Activated CD4-positive, alpha-beta T cell treated with anti-CD3 and anti-CD28 coated beads, Interleukin-2, amount 50 U/mL, for 1 hour (primary cell): Measurements from ENCODE around the gene MAP7D2.

Experiments
- DNase-seq: peaks from one replicate; pipeline ENCODE4 v3.0.0-alpha.2; 2020

Gene MAP7D2

GRCh38 chrX:20112022-20112774 is 4.5 kb downstream of the MAP7D2 start:
- no peak for DNase-seq

DNA sequence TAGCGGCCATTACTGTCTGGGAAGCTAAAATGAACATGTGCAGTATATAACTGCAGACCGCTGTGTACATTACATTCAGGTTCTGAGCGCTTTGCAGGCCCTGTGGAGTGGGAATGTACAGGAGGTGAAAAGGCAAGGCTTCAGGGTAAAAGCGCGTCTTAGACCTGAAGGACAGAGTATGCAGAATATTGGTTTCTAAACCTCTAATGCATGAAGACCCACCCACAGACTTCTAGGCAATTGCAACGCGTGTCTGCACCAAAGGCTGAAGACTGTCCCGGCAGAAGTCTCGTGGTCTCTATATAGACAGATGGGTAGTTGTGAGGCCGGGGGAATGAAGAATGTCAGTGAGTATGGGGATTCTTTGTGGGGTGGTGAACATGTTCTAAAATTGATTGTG is 5.4 kb downstream of the MAP7D2 start:
- DNase-seq: no peak

- DNase-seq: no peak
These were observed 14.6 kb downstream of the MAP7D2 start for GRCh38 chrX:20101934-20102581.

DNA sequence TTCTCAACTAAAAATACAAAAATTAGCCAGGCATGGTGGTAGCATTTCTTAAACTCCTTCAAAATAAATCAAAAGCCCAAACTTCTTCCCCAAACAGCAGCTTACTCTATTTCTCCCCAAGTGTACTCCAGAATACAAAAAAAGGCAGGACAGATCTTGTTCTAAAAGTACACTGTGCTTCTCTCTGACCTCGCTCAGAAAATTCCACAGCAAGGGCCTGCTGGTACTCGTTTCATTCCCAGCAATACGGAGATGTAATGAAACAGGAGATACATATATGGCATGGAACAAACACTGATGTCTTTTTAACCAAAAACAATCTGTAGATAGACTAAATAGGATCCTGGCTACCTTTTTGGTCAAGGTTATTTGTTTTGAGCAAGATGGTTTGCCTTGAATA is 25.2 kb downstream of the MAP7D2 start:
- no peak for DNase-seq

DNA sequence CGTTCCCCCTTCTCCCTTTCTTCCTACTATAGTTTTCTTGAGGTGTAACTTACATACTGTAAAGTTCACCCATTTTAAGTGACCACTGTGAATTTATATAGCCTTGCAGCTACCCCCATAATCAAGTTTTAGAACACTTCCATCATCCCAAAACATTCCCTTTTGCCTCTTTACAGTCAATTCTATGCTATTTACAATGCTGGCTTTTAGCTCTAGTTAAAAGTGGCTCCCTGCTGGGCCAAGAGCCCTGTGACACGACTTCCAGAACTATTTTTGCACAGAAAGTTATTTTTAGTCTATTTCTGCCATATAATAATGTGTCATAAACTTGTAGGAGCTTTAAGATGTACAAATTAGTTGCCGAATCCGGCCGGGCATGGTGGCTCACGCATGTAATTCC is 26.9 kb downstream of the MAP7D2 start:
- DNase-seq: no peak

DNA sequence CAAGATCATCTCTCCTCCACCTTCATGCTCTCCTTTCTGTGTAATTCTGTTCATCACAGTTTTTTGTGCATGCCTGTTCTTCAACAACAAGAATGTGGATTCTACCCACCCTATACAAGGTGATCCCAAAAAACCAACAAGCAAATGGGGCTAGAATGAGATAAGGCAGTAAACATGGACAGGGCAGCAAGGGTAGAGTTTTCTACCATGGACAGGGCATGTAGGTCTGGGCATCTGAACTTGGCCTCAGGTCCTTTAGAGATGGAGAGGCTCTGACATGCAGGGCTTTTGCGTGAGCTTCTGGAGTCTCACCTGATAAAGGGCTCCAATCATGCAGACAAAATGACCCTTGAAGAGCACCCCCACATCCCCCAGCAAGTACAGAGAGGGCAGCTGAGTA is 36.4 kb downstream of the MAP7D2 start:
- no peak for DNase-seq

- no peak for DNase-seq
These were observed 45.1 kb downstream of the MAP7D2 start for GRCh38 chrX:20071511-20072079.

- DNase-seq: no peak
These were observed 48.8 kb downstream of the MAP7D2 start for GRCh38 chrX:20067709-20068561.

DNA sequence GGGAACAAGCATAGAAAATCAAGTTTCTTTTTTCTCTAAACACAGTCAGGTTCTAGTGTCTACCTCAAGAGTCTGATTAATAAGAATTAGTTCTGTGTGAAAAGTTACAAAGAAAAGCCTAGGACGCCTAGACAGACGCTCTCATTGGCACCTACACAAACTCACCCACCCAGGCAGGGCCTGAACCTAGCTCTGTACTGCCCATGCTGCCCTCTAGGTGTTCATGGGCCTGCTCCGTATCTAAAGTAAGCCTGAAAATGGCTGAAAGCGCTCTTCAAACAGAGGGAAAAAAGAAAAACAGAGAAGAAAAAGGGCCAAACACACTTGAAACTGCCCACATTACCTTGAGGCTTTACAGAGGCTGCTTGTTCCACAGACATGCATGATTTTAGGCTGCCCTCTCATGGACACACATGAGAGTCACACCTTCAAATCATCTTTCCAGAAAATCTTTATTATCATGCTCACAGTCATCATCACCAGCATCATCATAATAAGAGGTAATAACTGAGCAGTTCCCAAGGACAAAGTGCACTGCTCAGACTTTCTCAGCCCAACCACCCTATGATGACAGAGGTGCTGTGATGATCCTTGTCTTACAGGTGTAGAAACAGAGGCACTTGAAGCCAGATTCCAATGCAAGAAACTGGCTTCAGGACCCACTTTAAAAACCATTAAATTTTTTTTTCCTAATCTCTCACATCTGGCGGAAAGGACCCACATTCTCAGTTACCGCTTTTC is 49.6 kb downstream of the MAP7D2 start:
- DNase-seq: peak; percentile 2

DNA sequence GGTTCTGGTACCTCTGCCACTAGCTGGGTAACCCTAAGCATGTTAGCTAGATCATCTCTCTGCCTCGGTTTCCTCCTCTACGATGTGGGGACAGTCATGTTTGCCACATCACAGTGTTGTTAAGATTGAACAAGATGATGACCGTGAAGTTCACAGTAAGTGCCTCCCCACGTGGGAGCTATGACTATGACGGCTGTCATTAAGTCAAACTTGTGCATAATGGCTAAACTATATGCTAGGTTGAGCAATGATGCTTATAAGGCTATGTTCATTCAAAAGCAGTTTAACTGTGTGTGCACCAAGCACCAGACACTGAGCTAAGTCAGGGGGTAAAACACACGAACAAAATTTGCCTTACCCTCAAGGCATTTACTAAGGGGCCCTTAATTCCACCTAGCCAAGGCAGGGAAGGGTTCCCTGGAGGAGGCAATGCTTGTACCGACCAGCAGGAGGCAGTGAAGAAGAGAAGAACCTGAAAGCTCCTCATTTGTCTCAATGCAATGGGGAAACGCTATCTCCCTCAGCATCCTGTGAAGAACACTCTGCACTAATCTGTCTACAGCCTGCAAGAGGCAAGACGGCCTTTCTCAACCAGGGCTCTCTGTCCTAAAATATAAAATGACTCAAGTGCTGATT is 52.9 kb downstream of the MAP7D2 start:
- DNase-seq: no peak

- no peak for DNase-seq
These were observed 53.6 kb downstream of the MAP7D2 start for GRCh38 chrX:20063153-20063552.

DNA sequence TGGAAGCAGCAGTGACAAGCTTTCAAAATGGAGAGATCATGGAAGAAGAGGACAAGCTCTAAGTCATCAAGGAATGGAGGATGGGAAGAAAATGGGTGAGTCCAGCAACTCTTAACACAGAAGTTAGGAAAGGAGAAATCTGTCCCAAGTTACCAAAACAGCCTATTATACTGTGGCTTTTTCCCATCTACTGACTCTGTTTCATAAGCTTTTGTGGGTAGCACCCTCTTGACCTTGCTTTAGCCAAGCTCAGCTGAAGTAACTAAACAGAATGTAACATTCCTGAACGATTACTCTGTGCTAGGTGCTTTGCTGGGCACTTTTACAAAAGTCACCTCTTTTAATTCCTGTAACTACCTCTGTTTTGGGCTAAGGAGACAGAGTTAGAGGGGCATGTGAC is 54.9 kb downstream of the MAP7D2 start:
- DNase-seq: no peak

DNA sequence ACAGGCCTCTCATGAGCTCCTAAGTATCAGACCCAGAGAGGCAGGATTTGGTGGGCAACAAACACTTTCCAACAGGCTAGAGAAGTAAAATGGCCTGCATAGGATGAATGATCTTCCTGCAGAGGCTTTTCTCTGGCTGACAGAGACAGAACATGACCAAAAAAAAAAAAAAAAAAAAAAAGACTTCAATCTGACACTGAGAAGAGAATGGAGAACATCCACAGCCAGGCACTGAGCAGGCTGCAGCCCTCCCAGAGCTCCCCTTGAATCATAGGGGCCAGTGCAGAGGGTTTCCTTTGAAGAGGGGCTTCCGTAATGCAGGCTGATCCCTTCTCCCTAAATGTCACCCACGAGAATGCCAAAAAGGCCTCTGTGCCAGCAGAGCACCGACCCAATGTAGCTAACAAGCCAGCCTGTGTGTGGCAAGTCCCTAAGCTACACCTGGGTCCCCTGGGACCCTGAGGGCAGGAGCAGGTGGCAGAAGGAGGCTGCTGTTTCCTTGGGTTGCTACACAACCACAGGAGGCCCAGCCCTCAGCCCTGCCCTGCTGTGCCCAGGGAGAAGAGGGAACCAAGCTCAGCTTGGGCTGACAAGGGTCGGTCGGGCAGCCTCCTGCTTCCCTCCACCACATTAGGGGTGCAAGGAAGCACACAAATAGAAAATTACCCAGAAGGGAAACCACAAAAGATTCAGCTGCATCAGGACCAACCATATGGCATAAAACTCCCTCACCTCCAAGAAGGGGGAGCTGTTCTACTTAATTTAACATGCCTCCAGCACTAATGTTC is 55.6 kb downstream of the MAP7D2 start:
- no peak for DNase-seq

- DNase-seq: no peak
These were observed 57.1 kb downstream of the MAP7D2 start for GRCh38 chrX:20059467-20060128.

DNA sequence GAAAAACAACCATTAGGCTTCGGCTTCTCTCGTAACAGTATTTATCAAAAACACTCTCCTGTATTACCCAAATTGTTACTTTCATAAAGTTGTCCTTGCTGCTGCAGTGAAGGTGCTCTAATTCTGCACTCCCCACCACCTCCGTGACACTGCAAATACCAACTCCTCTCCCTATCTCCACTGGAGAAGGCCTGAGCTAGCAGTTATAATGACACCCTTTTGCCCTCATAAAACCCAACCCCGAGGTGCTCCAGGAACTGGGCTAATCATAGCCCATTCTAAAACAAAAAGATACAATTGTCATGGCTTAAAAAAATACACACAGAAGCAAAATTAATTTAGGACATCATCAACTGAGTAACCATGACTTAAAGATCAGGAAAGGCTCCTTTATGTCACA is 59.2 kb downstream of the MAP7D2 start:
- no peak for DNase-seq

- DNase-seq: no peak
These were observed 60.0 kb downstream of the MAP7D2 start for GRCh38 chrX:20056704-20057103.

DNA sequence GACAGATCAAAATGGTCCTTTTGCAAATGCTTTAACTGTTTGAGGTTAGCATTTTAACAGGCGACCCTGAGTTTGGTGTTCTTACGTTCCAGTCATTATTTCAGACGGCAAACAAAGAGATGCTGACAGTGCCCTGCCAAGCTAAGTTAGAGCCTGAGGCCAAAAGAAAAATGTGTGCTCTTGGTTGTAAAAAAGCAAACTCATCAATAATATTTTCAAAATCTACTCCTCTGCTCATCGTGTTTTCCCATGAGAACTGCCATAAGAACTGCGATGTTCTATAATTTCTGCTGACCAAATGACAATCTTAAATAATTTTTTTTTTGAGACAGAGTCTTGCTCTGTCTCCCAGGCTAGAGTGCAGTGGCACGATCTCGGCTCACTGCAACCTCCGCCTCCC is 63.2 kb downstream of the MAP7D2 start:
- DNase-seq: no peak

GRCh38 chrX:20046864-20047263 is 69.8 kb downstream of the MAP7D2 start:
- no peak for DNase-seq

DNA sequence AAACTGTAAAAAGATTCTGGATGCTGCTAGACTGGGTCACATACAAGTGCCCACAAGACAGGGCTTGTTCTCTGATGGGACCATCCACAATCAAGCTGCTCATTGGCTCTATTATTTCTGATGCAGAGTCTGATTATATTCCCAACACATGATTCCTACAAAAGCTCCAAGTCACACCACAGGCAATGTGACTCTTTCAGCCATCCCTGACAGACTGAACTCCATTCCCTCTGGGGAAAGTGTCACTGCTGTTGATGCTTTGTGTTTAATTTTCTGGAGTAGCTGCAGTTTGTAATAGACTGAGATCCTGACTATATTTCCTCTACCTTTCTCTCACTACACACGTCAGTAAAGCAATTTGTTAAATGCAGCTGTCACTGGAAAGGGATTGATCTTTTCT is 70.5 kb downstream of the MAP7D2 start:
- no peak for DNase-seq

DNA sequence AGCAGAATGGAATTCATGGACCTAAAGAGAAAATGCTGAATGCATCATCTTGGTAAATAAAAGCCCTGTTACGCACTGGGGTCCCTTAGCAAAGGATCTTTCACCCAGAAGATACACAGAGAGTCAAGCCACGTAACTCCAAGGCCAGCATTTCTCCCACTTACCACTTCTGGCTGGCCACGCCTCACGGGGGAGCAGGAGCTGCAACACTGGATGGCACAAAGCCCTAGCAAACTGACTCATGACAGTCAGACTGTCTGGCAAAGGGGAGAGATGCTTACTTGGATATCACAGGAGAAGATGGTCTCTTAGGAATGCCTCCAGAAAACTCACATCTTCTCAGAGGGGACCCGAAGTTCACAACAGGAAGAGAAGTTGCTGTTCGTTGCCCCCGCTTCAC is 74.5 kb downstream of the MAP7D2 start:
- no peak for DNase-seq

DNA sequence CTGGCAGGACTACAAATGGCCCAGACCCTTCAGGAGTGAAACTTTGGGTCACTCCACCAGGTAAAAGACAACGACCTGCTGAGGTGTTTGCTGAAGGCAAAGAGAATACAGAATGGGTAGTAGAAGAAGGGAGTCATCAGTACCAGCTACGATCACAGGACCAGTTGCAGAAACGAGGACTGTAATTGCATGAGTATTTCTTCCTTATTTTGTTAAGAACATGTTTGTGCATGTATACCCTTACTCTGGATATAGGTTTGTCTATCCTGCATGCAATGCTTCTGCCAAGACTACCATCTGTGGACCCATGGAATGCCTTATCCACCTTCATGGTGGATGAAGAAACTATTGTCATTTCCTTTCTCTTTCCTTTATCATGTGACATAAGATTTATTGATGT is 77.7 kb downstream of the MAP7D2 start:
- DNase-seq: no peak
